Esophagus squamous epithelium (tissue), 5 donors: ENCODE measurements around the gene ZNFX1. TPM values are rescaled to one million over a fixed set of nuclear protein-coding genes. Genes with fewer than 3 reads are reported as not detected.

Experiments used
- DNase-seq: peaks from one replicate; lab custom pipeline; 2025; lab: John Stamatoyannopoulos, UW
- H3K27ac ChIP-seq, 4 donors: fragments of 200-600 bp; sonication (generic); one replicate each; pipeline ENCODE4 v1.5.1; 2016 to 2019; ENCODE audit warnings: mild to moderate bottlenecking in 1 of 4
- H3K27me3 ChIP-seq, 4 donors: fragments of 200-600 bp; sonication (generic); 1 replicate in 3 of 4; 2 replicates in 1 of 4; pipeline versions ENCODE4 v1.5.1 to v1.6.0; 2017 to 2021; ENCODE audit warnings: antibody characterized with exemption in 1 of 4
- H3K36me3 ChIP-seq, 3 donors: fragments of 200-600 bp; sonication (generic); one replicate each; pipeline ENCODE4 v1.5.1; 2016 to 2019
- H3K4me1 ChIP-seq, 3 donors: fragments of 200-600 bp; sonication (generic); one replicate each; pipeline ENCODE4 v1.5.1; 2017 to 2019
- H3K4me3 ChIP-seq, 4 donors: fragments of 200-600 bp; sonication (generic); 1 replicate in 3 of 4; 2 replicates in 1 of 4; pipeline ENCODE4 v1.5.1; 2016 to 2019; ENCODE audit warnings: mild to moderate bottlenecking in 2 of 4, moderate library complexity in 1 of 4
- H3K9me3 ChIP-seq, 3 donors: fragments of 200-600 bp; sonication (generic); one replicate each; pipeline ENCODE4 v1.5.1; 2016 to 2019
- POLR2A ChIP-seq, 4 donors: fragments of 450-650 bp; IDR thresholded peaks; one replicate each; pipeline ENCODE4 v1.6.1; 2017; ENCODE audit warnings: antibody characterized with exemption in 4 of 4, mild to moderate bottlenecking in 4 of 4, moderate library complexity in 3 of 4
- WGBS, 2 donors: methylation state at CpG; one replicate each; pipeline ENCODE4 v1.1.5; 2018; 5-methylcytosine and 5-hydroxymethylcytosine counted together
- intact Hi-C: fragments of 100-400 bp; cut with DNase I; formaldehyde crosslinking; loops from one replicate; pipeline ENCODE4 v1.15.0; 2022
- total RNA-seq, 4 donors: library from RNA; depleted of rRNA; stranded (reverse); fragments of >200 nt; gene quantifications; one replicate each; pipeline ENCODE4 v1.1.0, GENCODE V29; 2016
- TF ChIP-seq, protein P1 (sequence below), 6 experiments: fragments of 450-650 bp in 4 of 6; fragments of 200-600 bp in 2 of 6; sonication (generic) in 2 of 6; IDR thresholded peaks; one replicate each; pipeline ENCODE4 v1.5.1; 2016 to 2019; ENCODE audit warnings: antibody characterized with exemption in 6 of 6, mild to moderate bottlenecking in 4 of 6, moderate library complexity in 4 of 6
- donor health status: DM: yes; HTN: yes; CAD: no.

Gene ZNFX1
- total RNA-seq, 4 donors from 2014 or later, result 12.8 to 25.2 (median 17.9) TPM

DNA sequence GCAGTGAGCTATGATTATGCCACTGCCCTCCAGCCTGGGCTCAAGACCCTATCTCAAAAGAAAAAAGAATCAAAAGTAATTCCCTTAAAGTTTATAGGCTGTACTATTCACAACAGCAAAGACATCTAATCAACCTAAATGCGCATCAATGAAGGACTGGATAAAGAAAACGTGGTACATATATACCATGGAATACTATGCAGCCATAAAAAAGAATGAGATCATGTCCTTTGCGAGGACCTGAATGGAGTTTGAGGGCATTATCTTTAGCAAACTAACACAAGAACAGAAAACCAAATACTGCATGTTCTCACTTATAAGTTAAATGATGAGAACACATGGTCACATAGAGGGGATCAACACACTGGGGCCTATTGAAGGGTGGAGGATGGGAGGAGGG, 16.7 kb downstream of the ZNFX1 start:
- H3K4me1 ChIP-seq, result peaks cover 0 to 5% (median 0%) of the 10 kb centered on the region in 3 donors
- no peak overlapping the region for H3K27ac ChIP-seq
- TF ChIP-seq POLR2A (IDR thresholded peaks at IDR 0.05), result no peak
- TF ChIP-seq, protein P1, sequence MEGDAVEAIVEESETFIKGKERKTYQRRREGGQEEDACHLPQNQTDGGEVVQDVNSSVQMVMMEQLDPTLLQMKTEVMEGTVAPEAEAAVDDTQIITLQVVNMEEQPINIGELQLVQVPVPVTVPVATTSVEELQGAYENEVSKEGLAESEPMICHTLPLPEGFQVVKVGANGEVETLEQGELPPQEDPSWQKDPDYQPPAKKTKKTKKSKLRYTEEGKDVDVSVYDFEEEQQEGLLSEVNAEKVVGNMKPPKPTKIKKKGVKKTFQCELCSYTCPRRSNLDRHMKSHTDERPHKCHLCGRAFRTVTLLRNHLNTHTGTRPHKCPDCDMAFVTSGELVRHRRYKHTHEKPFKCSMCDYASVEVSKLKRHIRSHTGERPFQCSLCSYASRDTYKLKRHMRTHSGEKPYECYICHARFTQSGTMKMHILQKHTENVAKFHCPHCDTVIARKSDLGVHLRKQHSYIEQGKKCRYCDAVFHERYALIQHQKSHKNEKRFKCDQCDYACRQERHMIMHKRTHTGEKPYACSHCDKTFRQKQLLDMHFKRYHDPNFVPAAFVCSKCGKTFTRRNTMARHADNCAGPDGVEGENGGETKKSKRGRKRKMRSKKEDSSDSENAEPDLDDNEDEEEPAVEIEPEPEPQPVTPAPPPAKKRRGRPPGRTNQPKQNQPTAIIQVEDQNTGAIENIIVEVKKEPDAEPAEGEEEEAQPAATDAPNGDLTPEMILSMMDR (IDR thresholded peaks at IDR 0.05), result no peak
- no peaks in the 10 kb centered on the region for H3K27me3 ChIP-seq
- 96 to 98% methylated on average over 3 of the region's 3 CpGs for WGBS, 2 donors
- no peak for DNase-seq
- H3K36me3 ChIP-seq, result peaks cover 34 to 100% (median 71%) of the 10 kb centered on the region in 3 donors
- H3K4me3 ChIP-seq, result no peak overlapping the region
- no peaks in the 10 kb centered on the region for H3K9me3 ChIP-seq
- intact Hi-C loops, result no loop called here

DNA sequence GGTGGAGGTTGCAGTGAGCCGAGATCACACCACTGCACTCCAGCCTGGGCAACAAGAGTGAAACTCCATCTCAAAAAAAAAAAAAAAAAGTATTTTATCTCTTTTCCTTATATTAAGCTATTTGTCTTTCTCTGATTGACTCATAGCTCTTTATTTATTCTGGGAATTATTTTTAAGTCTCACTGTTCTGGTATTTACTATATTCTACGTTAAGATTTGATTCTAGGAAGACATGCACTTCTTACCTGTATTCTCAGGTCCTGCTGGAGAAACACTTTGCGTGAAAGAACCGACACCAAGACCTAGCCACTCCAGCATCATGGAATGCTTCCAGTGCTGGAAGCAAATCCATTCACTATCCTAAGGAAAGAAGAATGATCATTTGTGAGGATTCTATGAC, 17.6 kb downstream of the ZNFX1 start:
- 75 to 83% methylated on average over 4 of the region's 4 CpGs for WGBS, 2 donors
- intact Hi-C loops, result no loop called here
- TF ChIP-seq, protein P1 (IDR thresholded peaks at IDR 0.05), result no peak
- TF ChIP-seq POLR2A (IDR thresholded peaks at IDR 0.05), result no peak

DNA sequence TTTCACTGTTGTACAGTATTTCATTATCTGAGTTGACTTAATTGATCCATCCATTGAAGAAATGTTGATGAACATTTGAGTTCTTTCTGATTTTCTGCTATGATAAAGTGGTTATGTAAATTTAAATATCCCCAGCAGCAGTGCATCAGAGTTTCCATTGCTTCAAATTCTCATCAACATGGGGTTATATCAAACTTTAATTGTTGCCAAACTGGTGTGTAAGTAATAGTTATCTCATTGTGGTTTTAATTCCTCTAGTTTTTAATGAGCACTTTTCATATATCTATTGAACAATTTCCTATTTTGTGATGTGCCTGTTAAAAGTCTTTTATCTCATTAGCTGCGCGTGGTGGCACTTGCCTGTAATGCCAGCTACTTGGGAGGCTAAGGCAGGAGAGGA, 18.1 kb downstream of the ZNFX1 start:
- 100% methylated on average over 2 of the region's 2 CpGs for WGBS, 2 donors
- no peak for TF ChIP-seq POLR2A (IDR thresholded peaks at IDR 0.05)
- TF ChIP-seq, protein P1 (IDR thresholded peaks at IDR 0.05), result no peak
- Histone ChIP-seq H3K9me3 (no peaks in the 10 kb centered on the region), H3K27me3 (no peaks in the 10 kb centered on the region), H3K27ac (no peak overlapping the region), H3K4me1 (no peaks in the 10 kb centered on the region), H3K4me3 (no peak overlapping the region), H3K36me3 (peaks cover 36 to 100% (median 81%) of the 10 kb centered on the region in 3 donors)
- intact Hi-C loops, result no loop called here
- no peak for DNase-seq

More for the DNA sequence above, 17.6 kb downstream of the ZNFX1 start:
- H3K4me1 ChIP-seq, result no peaks in the 10 kb centered on the region
- no peaks in the 10 kb centered on the region for H3K9me3 ChIP-seq
- H3K36me3 ChIP-seq, result peaks cover 36 to 100% (median 79%) of the 10 kb centered on the region in 3 donors
- H3K4me3 ChIP-seq, result no peak overlapping the region
- no peaks in the 10 kb centered on the region for H3K27me3 ChIP-seq
- H3K27ac ChIP-seq, result no peak overlapping the region
- DNase-seq, result no peak

DNA sequence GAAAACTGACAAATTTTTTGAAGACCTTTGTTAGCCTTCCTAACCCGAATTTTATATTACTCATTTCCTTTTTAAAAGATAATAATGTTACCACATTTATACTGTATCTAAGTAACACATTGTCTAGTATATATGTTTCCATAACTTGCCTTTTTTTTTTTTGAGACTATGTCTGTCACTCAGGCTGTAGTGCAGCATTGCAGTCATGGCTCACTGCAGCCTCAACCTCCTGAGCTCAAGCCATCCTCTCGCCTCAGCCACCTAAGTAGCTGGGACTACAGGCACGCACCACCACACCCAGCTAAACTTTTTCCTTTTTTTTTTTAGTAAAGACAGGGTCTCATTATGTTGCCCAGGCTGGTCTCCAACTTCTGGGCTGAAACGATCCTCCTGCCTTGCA, 18.6 kb downstream of the ZNFX1 start:
- no peak for DNase-seq
- Histone ChIP-seq H3K4me3 (no peak overlapping the region), H3K27me3 (no peaks in the 10 kb centered on the region), H3K9me3 (no peaks in the 10 kb centered on the region), H3K27ac (no peak overlapping the region), H3K4me1 (no peaks in the 10 kb centered on the region), H3K36me3 (peaks cover 37 to 100% (median 81%) of the 10 kb centered on the region in 3 donors)
- TF ChIP-seq POLR2A (IDR thresholded peaks at IDR 0.05), result no peak
- TF ChIP-seq, protein P1 (IDR thresholded peaks at IDR 0.05), result no peak
- intact Hi-C loops, result no loop called here
- 51 to 53% methylated on average over 4 of the region's 4 CpGs for WGBS, 2 donors

DNA sequence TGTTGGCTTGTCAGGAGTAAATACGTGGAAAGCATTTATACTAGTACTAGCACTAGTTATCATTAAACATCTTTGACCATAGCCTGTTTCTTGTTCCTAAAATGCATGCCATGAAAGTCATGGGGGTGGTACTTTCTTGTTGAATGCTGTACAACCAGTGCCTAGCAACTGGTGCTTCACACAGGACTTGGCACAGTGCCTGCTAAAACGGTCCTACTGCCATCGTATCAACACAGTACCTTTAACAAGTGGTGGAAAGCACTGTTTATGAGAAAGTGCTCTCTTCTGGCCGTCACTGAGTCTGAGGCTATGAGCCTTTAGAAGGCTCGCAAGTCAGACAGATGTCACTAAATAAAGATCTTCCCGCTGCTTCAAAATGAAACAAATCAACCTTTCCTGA, 21.6 kb downstream of the ZNFX1 start:
- H3K27me3 ChIP-seq, result no peaks in the 10 kb centered on the region
- H3K36me3 ChIP-seq, result peaks cover 43 to 100% (median 90%) of the 10 kb centered on the region in 3 donors
- no peak for DNase-seq
- H3K27ac ChIP-seq, result no peak overlapping the region
- no peaks in the 10 kb centered on the region for H3K9me3 ChIP-seq
- intact Hi-C loops, result no loop called here
- 74 to 75% methylated on average over 6 of the region's 6 CpGs for WGBS, 2 donors
- H3K4me3 ChIP-seq, result no peak overlapping the region
- H3K4me1 ChIP-seq, result no peaks in the 10 kb centered on the region
- TF ChIP-seq, protein P1 (IDR thresholded peaks at IDR 0.05), result no peak
- no peak for TF ChIP-seq POLR2A (IDR thresholded peaks at IDR 0.05)
